ENCODE data around the gene S100A12. TPM values are rescaled to one million over a fixed set of nuclear protein-coding genes. Genes with fewer than 3 reads are reported as not detected.

Gene S100A12
- total RNA-seq, 1 experiment from 2014 or later, result not detected

- POLR2A ChIA-PET (ENCODE audit: unreplicated experiment), result no interaction called here
- Histone ChIP-seq H4K20me1 (ENCODE audit: insufficient read depth) (no peaks in the 10 kb centered on the region), H3F3A (ENCODE audit: insufficient read depth, low read depth) (peaks cover 9% of the 10 kb centered on the region; the same call in 1 of the 2 replicates), H3K27ac (no peak overlapping the region), H3K4me3 (no peak overlapping the region), H3K4me2 (no peak overlapping the region), H3K27me3 (ENCODE audit: insufficient read depth, low read depth) (no peaks in the 10 kb centered on the region), H3K79me2 (ENCODE audit: low read depth) (no peaks in the 10 kb centered on the region), H3K4me1 (replicated peaks; ENCODE audit: insufficient read depth) (peaks cover 57% of the 10 kb centered on the region), H3K9me3 (ENCODE audit: insufficient read depth, low read depth) (no peaks in the 10 kb centered on the region), H2AFZ (no peak overlapping the region), H3K36me3 (ENCODE audit: low read depth) (no peaks in the 10 kb centered on the region), H3K9me2 (ENCODE audit: insufficient read depth) (no peaks in the 10 kb centered on the region)
- TF ChIP-seq, protein P1, sequence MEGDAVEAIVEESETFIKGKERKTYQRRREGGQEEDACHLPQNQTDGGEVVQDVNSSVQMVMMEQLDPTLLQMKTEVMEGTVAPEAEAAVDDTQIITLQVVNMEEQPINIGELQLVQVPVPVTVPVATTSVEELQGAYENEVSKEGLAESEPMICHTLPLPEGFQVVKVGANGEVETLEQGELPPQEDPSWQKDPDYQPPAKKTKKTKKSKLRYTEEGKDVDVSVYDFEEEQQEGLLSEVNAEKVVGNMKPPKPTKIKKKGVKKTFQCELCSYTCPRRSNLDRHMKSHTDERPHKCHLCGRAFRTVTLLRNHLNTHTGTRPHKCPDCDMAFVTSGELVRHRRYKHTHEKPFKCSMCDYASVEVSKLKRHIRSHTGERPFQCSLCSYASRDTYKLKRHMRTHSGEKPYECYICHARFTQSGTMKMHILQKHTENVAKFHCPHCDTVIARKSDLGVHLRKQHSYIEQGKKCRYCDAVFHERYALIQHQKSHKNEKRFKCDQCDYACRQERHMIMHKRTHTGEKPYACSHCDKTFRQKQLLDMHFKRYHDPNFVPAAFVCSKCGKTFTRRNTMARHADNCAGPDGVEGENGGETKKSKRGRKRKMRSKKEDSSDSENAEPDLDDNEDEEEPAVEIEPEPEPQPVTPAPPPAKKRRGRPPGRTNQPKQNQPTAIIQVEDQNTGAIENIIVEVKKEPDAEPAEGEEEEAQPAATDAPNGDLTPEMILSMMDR (conservative IDR thresholded peaks at IDR 0.05), result no peak; the same call in 1 of the 2 replicates
- TF ChIP-seq EZH2 (IDR thresholded peaks at IDR 0.05; ENCODE audit: low read depth), result no peak
- DNase-seq, result no peak
- CTCF ChIA-PET, result no interaction called here
- BruUV-seq (replicated peaks), result no TSS peak
- intact Hi-C loops (cut with micrococcal nuclease; ENCODE audit: unreplicated experiment), result no loop called here
Observed at GRCh38 chr1:153394391-153394790, 19.0 kb upstream of the S100A12 start.

GRCh38 chr1:153393926-153394325 is 18.5 kb upstream of the S100A12 start:
- POLR2A ChIA-PET (ENCODE audit: unreplicated experiment), result no interaction called here
- Histone ChIP-seq H3K4me1 (replicated peaks; ENCODE audit: insufficient read depth) (peaks cover 59% of the 10 kb centered on the region), H3K4me2 (no peak overlapping the region), H3K9me3 (ENCODE audit: insufficient read depth, low read depth) (no peaks in the 10 kb centered on the region), H2AFZ (no peak overlapping the region), H3K79me2 (ENCODE audit: low read depth) (no peaks in the 10 kb centered on the region), H3F3A (ENCODE audit: insufficient read depth, low read depth) (peaks cover 9% of the 10 kb centered on the region; the same call in 1 of the 2 replicates), H3K27me3 (ENCODE audit: insufficient read depth, low read depth) (no peaks in the 10 kb centered on the region), H3K36me3 (ENCODE audit: low read depth) (no peaks in the 10 kb centered on the region), H4K20me1 (ENCODE audit: insufficient read depth) (no peaks in the 10 kb centered on the region), H3K27ac (no peak overlapping the region), H3K4me3 (no peak overlapping the region), H3K9me2 (ENCODE audit: insufficient read depth) (no peaks in the 10 kb centered on the region)
- intact Hi-C loops (cut with micrococcal nuclease; ENCODE audit: unreplicated experiment), result no loop called here
- peak in 1 of 2 experiments; percentile 45 for DNase-seq
- CTCF ChIA-PET, result no interaction called here
- TF ChIP-seq, protein P1 (conservative IDR thresholded peaks at IDR 0.05), result no peak; the same call in 1 of the 2 replicates
- TF ChIP-seq EZH2 (IDR thresholded peaks at IDR 0.05; ENCODE audit: low read depth), result no peak
- no TSS peak for BruUV-seq (replicated peaks)

- H3K79me2 ChIP-seq (ENCODE audit: low read depth), result no peaks in the 10 kb centered on the region
- TF ChIP-seq EZH2 (IDR thresholded peaks at IDR 0.05; ENCODE audit: low read depth), result no peak
- no peaks in the 10 kb centered on the region for H3K36me3 ChIP-seq (ENCODE audit: low read depth)
- H3K27me3 ChIP-seq (ENCODE audit: insufficient read depth, low read depth), result no peaks in the 10 kb centered on the region
- no peak overlapping the region for H3K4me3 ChIP-seq
- DNase-seq, result no peak
- H3K4me2 ChIP-seq, result no peak overlapping the region
- no peaks in the 10 kb centered on the region for H3K9me3 ChIP-seq (ENCODE audit: insufficient read depth, low read depth)
- H4K20me1 ChIP-seq (ENCODE audit: insufficient read depth), result no peaks in the 10 kb centered on the region
- H3K9me2 ChIP-seq (ENCODE audit: insufficient read depth), result no peaks in the 10 kb centered on the region
- peaks cover 9% of the 10 kb centered on the region; the same call in 1 of the 2 replicates for H3F3A ChIP-seq (ENCODE audit: insufficient read depth, low read depth)
- POLR2A ChIA-PET (ENCODE audit: unreplicated experiment), result no interaction called here
- BruUV-seq (replicated peaks), result no TSS peak
- H3K27ac ChIP-seq, result no peak overlapping the region
- H2AFZ ChIP-seq, result no peak overlapping the region
- H3K4me1 ChIP-seq (replicated peaks; ENCODE audit: insufficient read depth), result peaks cover 59% of the 10 kb centered on the region
- intact Hi-C loops (cut with micrococcal nuclease; ENCODE audit: unreplicated experiment), result no loop called here
- CTCF ChIA-PET, result no interaction called here
Observed at GRCh38 chr1:153392822-153393221, 17.4 kb upstream of the S100A12 start.

DNA sequence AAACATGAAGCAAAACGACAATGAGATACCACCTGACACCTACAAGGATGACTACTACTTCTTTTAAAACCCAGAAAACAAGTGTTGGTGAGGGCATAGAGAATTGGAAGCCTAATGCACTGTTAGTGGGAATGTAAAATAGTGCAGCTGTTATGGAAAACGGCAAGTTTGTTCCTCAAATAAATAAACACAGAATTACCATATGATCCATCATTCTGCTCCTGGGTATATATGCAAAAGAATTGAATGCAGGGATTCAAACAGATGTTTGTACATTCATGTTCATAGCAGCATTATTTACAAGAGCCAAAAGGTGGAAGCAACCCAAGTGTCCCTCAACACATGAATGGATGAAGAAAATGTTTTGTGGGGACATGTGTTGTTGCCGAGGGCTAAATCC is 16.8 kb upstream of the S100A12 start:
- H3K27me3 ChIP-seq (ENCODE audit: insufficient read depth, low read depth), result no peaks in the 10 kb centered on the region

More for the DNA sequence above, 16.8 kb upstream of the S100A12 start:
- Histone ChIP-seq H3K79me2 (ENCODE audit: low read depth) (no peaks in the 10 kb centered on the region), H4K20me1 (ENCODE audit: insufficient read depth) (no peaks in the 10 kb centered on the region), H3F3A (ENCODE audit: insufficient read depth, low read depth) (peaks cover 9% of the 10 kb centered on the region; the same call in 1 of the 2 replicates), H3K9me2 (ENCODE audit: insufficient read depth) (no peaks in the 10 kb centered on the region), H3K27ac (no peak overlapping the region), H3K4me1 (replicated peaks; ENCODE audit: insufficient read depth) (peaks cover 59% of the 10 kb centered on the region), H3K9me3 (ENCODE audit: insufficient read depth, low read depth) (no peaks in the 10 kb centered on the region), H3K4me2 (no peak overlapping the region), H2AFZ (no peak overlapping the region), H3K36me3 (ENCODE audit: low read depth) (no peaks in the 10 kb centered on the region), H3K4me3 (no peak overlapping the region)
- CTCF ChIA-PET, result no interaction called here
- POLR2A ChIA-PET (ENCODE audit: unreplicated experiment), result no interaction called here
- intact Hi-C loops (cut with micrococcal nuclease; ENCODE audit: unreplicated experiment), result no loop called here
- TF ChIP-seq, protein P1 (conservative IDR thresholded peaks at IDR 0.05), result no peak
- TF ChIP-seq EZH2 (IDR thresholded peaks at IDR 0.05; ENCODE audit: low read depth), result no peak
- DNase-seq, result no peak
- no TSS peak for BruUV-seq (replicated peaks)
